AG08395 (cell line): Measurements from ENCODE around the gene MUC4.
"Not testable (repeated sequence)": the region's sequence is repeated elsewhere in the genome, so short reads cannot be mapped to it uniquely, and the experiment has no call there.

ENCODE experiments used
- DNase-seq: peaks from one replicate; pipeline ENCODE4 v3.0.0; 2012; ENCODE audit warnings: mixed read lengths, low spot score

The MUC4 gene

GRCh38 chr3:195788711-195789581 is 22.8 kb downstream of the MUC4 start:
- DNase-seq: no peak

GRCh38 chr3:195785781-195786405 is 25.8 kb downstream of the MUC4 start:
- not testable (repeated sequence) for DNase-seq

GRCh38 chr3:195784031-195784430 is 27.7 kb downstream of the MUC4 start:
- not testable (repeated sequence) for DNase-seq

GRCh38 chr3:195781236-195781635 is 30.5 kb downstream of the MUC4 start:
- DNase-seq: not testable (repeated sequence)

GRCh38 chr3:195777975-195778374 is 33.8 kb downstream of the MUC4 start:
- DNase-seq: no peak

- peak; percentile 19 for DNase-seq
Observed at GRCh38 chr3:195774917-195775316, 36.8 kb downstream of the MUC4 start.

GRCh38 chr3:195773956-195774537 is 37.7 kb downstream of the MUC4 start:
- DNase-seq: no peak

- no peak for DNase-seq
Observed at GRCh38 chr3:195771646-195772300, 40.0 kb downstream of the MUC4 start.

GRCh38 chr3:195770841-195771645 is 40.7 kb downstream of the MUC4 start:
- DNase-seq: not testable (repeated sequence)

GRCh38 chr3:195770081-195770840 is 41.5 kb downstream of the MUC4 start:
- no peak for DNase-seq

GRCh38 chr3:195769551-195769950 is 42.2 kb downstream of the MUC4 start:
- DNase-seq: no peak

- no peak for DNase-seq
Observed at GRCh38 chr3:195768831-195769303, 42.9 kb downstream of the MUC4 start.

- no peak for DNase-seq
Observed at GRCh38 chr3:195768414-195768813, 43.3 kb downstream of the MUC4 start.

GRCh38 chr3:195767792-195768191 is 43.9 kb downstream of the MUC4 start:
- DNase-seq: no peak

- no peak for DNase-seq
Observed at GRCh38 chr3:195766671-195767070, 45.1 kb downstream of the MUC4 start.

- DNase-seq: no peak
Observed at GRCh38 chr3:195764961-195765706, 46.6 kb downstream of the MUC4 start.

GRCh38 chr3:195763843-195764825 is 47.6 kb downstream of the MUC4 start:
- DNase-seq: no peak

- no peak for DNase-seq
Observed at GRCh38 chr3:195763076-195763830, 48.5 kb downstream of the MUC4 start.
